ENCODE measurements around the gene GPR31.

DNA sequence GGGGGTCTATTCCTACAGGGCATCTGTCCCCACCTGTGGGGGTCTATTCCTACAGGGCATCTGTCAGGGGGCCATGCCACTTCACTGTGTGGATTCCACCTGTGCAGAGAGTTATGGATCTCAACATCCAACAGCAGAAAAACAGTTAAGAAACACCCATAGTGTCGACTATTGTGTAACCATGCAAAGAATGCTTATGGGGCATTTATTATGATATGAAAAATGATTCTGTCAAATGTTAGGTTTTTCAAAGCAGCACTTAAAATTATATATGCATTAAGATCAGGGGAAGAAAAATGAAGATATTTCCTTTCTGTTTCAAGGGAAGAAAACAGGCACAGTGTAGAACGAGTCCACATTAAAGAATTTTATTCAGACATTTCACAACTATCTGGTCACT lies 2.9 kb downstream of the GPR31 start:
- TF ChIP-seq RAD21 (IDR thresholded peaks at IDR 0.05; ENCODE audit: low read length) (no peak), NFIC (IDR thresholded peaks at IDR 0.05; ENCODE audit: borderline replicate concordance) (no peak), MXI1 (IDR thresholded peaks at IDR 0.05; ENCODE audit: low read depth, low read length) (no peak), JUND (IDR thresholded peaks at IDR 0.05) (no peak), MEF2A (IDR thresholded peaks at IDR 0.05; ENCODE audit: borderline replicate concordance, low read depth) (no peak), TAF1 (IDR thresholded peaks at IDR 0.05; ENCODE audit: borderline replicate concordance, low read depth, low read length) (no peak), RCOR1 (IDR thresholded peaks at IDR 0.05; ENCODE audit: low read length) (no peak), SIN3A (IDR thresholded peaks at IDR 0.05; ENCODE audit: borderline replicate concordance, low read depth, low read length) (no peak), POLR2AphosphoS5 (IDR thresholded peaks at IDR 0.05; ENCODE audit: low read depth, low read length) (no peak), EP300 (IDR thresholded peaks at IDR 0.05; ENCODE audit: borderline replicate concordance in 1 of 2, low read depth in 1 of 2, low read length in 1 of 2) (no peak)
- TF ChIP-seq, protein P1, sequence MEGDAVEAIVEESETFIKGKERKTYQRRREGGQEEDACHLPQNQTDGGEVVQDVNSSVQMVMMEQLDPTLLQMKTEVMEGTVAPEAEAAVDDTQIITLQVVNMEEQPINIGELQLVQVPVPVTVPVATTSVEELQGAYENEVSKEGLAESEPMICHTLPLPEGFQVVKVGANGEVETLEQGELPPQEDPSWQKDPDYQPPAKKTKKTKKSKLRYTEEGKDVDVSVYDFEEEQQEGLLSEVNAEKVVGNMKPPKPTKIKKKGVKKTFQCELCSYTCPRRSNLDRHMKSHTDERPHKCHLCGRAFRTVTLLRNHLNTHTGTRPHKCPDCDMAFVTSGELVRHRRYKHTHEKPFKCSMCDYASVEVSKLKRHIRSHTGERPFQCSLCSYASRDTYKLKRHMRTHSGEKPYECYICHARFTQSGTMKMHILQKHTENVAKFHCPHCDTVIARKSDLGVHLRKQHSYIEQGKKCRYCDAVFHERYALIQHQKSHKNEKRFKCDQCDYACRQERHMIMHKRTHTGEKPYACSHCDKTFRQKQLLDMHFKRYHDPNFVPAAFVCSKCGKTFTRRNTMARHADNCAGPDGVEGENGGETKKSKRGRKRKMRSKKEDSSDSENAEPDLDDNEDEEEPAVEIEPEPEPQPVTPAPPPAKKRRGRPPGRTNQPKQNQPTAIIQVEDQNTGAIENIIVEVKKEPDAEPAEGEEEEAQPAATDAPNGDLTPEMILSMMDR (IDR thresholded peaks at IDR 0.05) = no peak
- TF ChIP-seq, protein P2, sequence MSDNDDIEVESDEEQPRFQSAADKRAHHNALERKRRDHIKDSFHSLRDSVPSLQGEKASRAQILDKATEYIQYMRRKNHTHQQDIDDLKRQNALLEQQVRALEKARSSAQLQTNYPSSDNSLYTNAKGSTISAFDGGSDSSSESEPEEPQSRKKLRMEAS (IDR thresholded peaks at IDR 0.05; ENCODE audit: low read depth) = no peak
- TF ChIP-seq, protein P3, sequence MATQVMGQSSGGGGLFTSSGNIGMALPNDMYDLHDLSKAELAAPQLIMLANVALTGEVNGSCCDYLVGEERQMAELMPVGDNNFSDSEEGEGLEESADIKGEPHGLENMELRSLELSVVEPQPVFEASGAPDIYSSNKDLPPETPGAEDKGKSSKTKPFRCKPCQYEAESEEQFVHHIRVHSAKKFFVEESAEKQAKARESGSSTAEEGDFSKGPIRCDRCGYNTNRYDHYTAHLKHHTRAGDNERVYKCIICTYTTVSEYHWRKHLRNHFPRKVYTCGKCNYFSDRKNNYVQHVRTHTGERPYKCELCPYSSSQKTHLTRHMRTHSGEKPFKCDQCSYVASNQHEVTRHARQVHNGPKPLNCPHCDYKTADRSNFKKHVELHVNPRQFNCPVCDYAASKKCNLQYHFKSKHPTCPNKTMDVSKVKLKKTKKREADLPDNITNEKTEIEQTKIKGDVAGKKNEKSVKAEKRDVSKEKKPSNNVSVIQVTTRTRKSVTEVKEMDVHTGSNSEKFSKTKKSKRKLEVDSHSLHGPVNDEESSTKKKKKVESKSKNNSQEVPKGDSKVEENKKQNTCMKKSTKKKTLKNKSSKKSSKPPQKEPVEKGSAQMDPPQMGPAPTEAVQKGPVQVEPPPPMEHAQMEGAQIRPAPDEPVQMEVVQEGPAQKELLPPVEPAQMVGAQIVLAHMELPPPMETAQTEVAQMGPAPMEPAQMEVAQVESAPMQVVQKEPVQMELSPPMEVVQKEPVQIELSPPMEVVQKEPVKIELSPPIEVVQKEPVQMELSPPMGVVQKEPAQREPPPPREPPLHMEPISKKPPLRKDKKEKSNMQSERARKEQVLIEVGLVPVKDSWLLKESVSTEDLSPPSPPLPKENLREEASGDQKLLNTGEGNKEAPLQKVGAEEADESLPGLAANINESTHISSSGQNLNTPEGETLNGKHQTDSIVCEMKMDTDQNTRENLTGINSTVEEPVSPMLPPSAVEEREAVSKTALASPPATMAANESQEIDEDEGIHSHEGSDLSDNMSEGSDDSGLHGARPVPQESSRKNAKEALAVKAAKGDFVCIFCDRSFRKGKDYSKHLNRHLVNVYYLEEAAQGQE (IDR thresholded peaks at IDR 0.05; ENCODE audit: low read depth, low read length) = no peak

All from SK-N-SH (cell line).